CD14-positive monocyte (primary cell): ENCODE data around the gene FBXL20. TPM values are rescaled to one million over a fixed set of nuclear protein-coding genes. Genes with fewer than 3 reads are reported as not detected.
A peak's percentile ranks its signal among the peaks of the same experiment; 100 is the strongest.

Source experiments
- DNase-seq, 3 donors: peaks; one replicate each; pipeline ENCODE4 v3.0.0-alpha.2; 2011 to 2022
- H2AFZ ChIP-seq: 2 replicates; pipeline ENCODE4 v1.6.0; 2012; ENCODE audit warnings: mild to moderate bottlenecking, low read depth, low read length, inconsistent platforms; ENCODE audit not compliant: insufficient read depth, poor library complexity, severe bottlenecking
- H3K27ac ChIP-seq, 2 donors: 1 replicate in 1 of 2; 2 replicates in 1 of 2; pipeline ENCODE4 v1.5.1; 2012 to 2013; ENCODE audit warnings: low read length in 2 of 2, control low read depth in 1 of 2, inconsistent platforms in 1 of 2, low read depth in 1 of 2, mild to moderate bottlenecking in 1 of 2
- H3K27me3 ChIP-seq, 2 donors: one replicate each; pipeline versions ENCODE4 v1.6.0 to v1.6.1; 2011 to 2013; ENCODE audit warnings: low read length in 2 of 2; ENCODE audit not compliant: control insufficient read depth in 2 of 2, insufficient read depth in 2 of 2
- H3K36me3 ChIP-seq, 2 donors: replicated peaks in 1 of 2; 1 replicate in 1 of 2; 2 replicates in 1 of 2; pipeline versions ENCODE4 v1.5.1 to v1.6.1; 2012 to 2013; ENCODE audit warnings: low read length in 2 of 2, control low read depth in 1 of 2, inconsistent platforms in 1 of 2, mild to moderate bottlenecking in 1 of 2; ENCODE audit not compliant: insufficient read depth in 2 of 2, control insufficient read depth in 1 of 2
- H3K4me1 ChIP-seq, 2 donors: 1 replicate in 1 of 2; 2 replicates in 1 of 2; pipeline versions ENCODE4 v1.5.1 to v1.6.1; 2012 to 2013; ENCODE audit warnings: low read length in 2 of 2, control low read depth in 1 of 2, inconsistent platforms in 1 of 2, mild to moderate bottlenecking in 1 of 2, moderate library complexity in 1 of 2; ENCODE audit not compliant: insufficient read depth in 2 of 2, control insufficient read depth in 1 of 2
- H3K4me2 ChIP-seq: replicated peaks from 2 replicates; pipeline ENCODE3; 2012; ENCODE audit warnings: low read length, moderate library complexity, mild to moderate bottlenecking; ENCODE audit not compliant: poor library complexity, severe bottlenecking; ENCODE audit errors: extremely low read depth
- H3K4me3 ChIP-seq, 3 experiments: fragments of 200-600 bp in 1 of 3; sonication (generic) in 1 of 3; replicated peaks in 1 of 3; 1 replicate in 2 of 3; 2 replicates in 1 of 3; pipeline ENCODE4 v1.5.1; 2011 to 2013; ENCODE audit warnings: low read length in 3 of 3, mild to moderate bottlenecking in 3 of 3, control low read depth in 2 of 3, low read depth in 2 of 3, inconsistent platforms in 1 of 3, moderate library complexity in 1 of 3
- H3K79me2 ChIP-seq: 2 replicates; pipeline ENCODE4 v1.6.0; 2012; ENCODE audit warnings: mild to moderate bottlenecking, control low read depth, inconsistent platforms, low read length, moderate library complexity; ENCODE audit not compliant: insufficient read depth
- H3K9ac ChIP-seq: 2 replicates; pipeline ENCODE4 v1.6.0; 2017; ENCODE audit warnings: low read length, mild to moderate bottlenecking; ENCODE audit not compliant: insufficient read depth, poor library complexity, severe bottlenecking
- H3K9me3 ChIP-seq, 2 donors: replicated peaks in 1 of 2; 1 replicate in 1 of 2; 2 replicates in 1 of 2; pipeline versions ENCODE4 v1.5.1 to v1.6.1; 2012 to 2013; ENCODE audit warnings: low read length in 2 of 2, control low read depth in 1 of 2; ENCODE audit not compliant: control insufficient read depth in 1 of 2, insufficient read depth in 1 of 2
- H4K20me1 ChIP-seq: 2 replicates; pipeline ENCODE4 v1.6.0; 2012; ENCODE audit warnings: mild to moderate bottlenecking, low read length, control low read depth, moderate library complexity; ENCODE audit not compliant: insufficient read depth
- H3K27ac Mint-ChIP-seq, 7 donors: one replicate each; pipeline ENCODE4 v1.8.0; 2020; ENCODE audit warnings: mild to moderate bottlenecking in 7 of 7, mixed read lengths in 7 of 7, moderate library complexity in 6 of 7, inconsistent platforms in 2 of 7
- H3K27me3 Mint-ChIP-seq, 3 donors: one replicate each; pipeline ENCODE4 v1.8.0; 2021 to 2022; ENCODE audit warnings: low read depth in 3 of 3, mild to moderate bottlenecking in 3 of 3, mixed read lengths in 3 of 3, moderate library complexity in 3 of 3, inconsistent platforms in 1 of 3
- H3K36me3 Mint-ChIP-seq, 2 donors: one replicate each; pipeline ENCODE4 v1.8.0; 2020; ENCODE audit warnings: mixed read lengths in 2 of 2, inconsistent platforms in 1 of 2, mild to moderate bottlenecking in 1 of 2
- H3K4me1 Mint-ChIP-seq: one replicate; pipeline ENCODE4 v1.8.0; 2020; ENCODE audit warnings: mild to moderate bottlenecking, mixed read lengths
- H3K4me3 Mint-ChIP-seq, 2 donors: one replicate each; pipeline ENCODE4 v1.8.0; 2020; ENCODE audit warnings: mild to moderate bottlenecking in 2 of 2, mixed read lengths in 2 of 2, moderate library complexity in 1 of 2
- H3K9me3 Mint-ChIP-seq, 7 donors: one replicate each; pipeline ENCODE4 v1.8.0; 2020 to 2022; ENCODE audit warnings: mixed read lengths in 7 of 7, mild to moderate bottlenecking in 6 of 7, moderate library complexity in 6 of 7, inconsistent platforms in 2 of 7
- WGBS: methylation state at CpG from one replicate; pipeline ENCODE4 v1.1.5; 2013; ENCODE audit warnings: missing lambda C conversion rate; ENCODE audit not compliant: insufficient coverage; 5-methylcytosine and 5-hydroxymethylcytosine counted together
- intact Hi-C, 2 donors: fragments of 100-400 bp; cut with micrococcal nuclease; formaldehyde crosslinking; loops; one replicate each; pipeline versions ENCODE4 v1.15.0 to v1.15.1; 2023
- polyA plus RNA-seq, 3 donors: library from polyadenylated mRNA; depleted of rRNA in 1 of 3; unstranded in 2 of 3; stranded (reverse) in 1 of 3; fragments of 300-500 nt in 2 of 3; fragments of >200 nt in 1 of 3; fragmentation: Illumina TruSeq in 2 of 3; gene quantifications; 1 replicate in 2 of 3; 2 replicates in 1 of 3; pipeline ENCODE4 v1.2.3, GENCODE V29; 2012 to 2021
- TF ChIP-seq, protein P1 (sequence below): fragments of 200-600 bp; IDR thresholded peaks from one replicate; pipeline ENCODE4 v1.8.0; 2022; ENCODE audit warnings: antibody characterized with exemption, mild to moderate bottlenecking

FBXL20 gene
- polyA plus RNA-seq, 3 donors, result 4.0 to 7.7 (median 4.7) TPM

DNA sequence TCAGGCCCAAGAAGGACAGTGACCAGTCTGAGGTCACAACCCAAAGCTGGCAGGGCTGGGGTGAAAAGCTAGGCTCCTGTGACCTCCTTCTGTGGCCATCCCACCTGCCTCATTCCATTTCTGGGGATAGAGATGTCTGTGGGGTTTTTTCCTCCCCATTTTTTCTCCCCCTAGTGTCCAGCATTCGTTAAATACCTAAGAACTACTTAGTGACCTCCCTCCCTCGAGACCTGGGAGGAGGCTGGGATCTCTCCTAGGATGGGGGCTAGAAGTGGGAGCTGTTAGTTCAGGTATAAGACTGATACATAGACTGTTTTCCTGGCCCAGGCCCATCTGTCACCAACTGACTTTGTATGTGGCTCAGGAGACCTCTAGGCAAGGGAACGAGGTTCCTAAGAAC, 155.2 kb downstream of the FBXL20 start:
- H3K36me3 ChIP-seq, result peaks cover 0 to 1% of the 10 kb centered on the region in 2 donors
- no peaks in the 10 kb centered on the region for H4K20me1 ChIP-seq
- H3K9me3 Mint-ChIP-seq, result no peaks in the 10 kb centered on the region
- no peaks in the 10 kb centered on the region for H3K9me3 ChIP-seq
- no peaks in the 10 kb centered on the region for H3K79me2 ChIP-seq
- DNase-seq, result no peak
- no peak overlapping the region for H3K4me2 ChIP-seq
- H3K4me3 Mint-ChIP-seq, result no peak overlapping the region
- peaks cover 11% of the 10 kb centered on the region for H3K4me1 Mint-ChIP-seq
- H3K27ac Mint-ChIP-seq, result no peak overlapping the region
- H3K27me3 ChIP-seq, result no peaks in the 10 kb centered on the region
- H3K27me3 Mint-ChIP-seq, result peaks cover 0 to 11% (median 2%) of the 10 kb centered on the region in 3 donors
- intact Hi-C loops, result loop anchor here in 1 of 2 donors (10.0 kb wide), 1 partner anchor 81 kb away; the partner anchor contains the start of gene ARL5C
- 100% methylated on average over 1 of the region's 3 CpGs for WGBS
- TF ChIP-seq, protein P1, sequence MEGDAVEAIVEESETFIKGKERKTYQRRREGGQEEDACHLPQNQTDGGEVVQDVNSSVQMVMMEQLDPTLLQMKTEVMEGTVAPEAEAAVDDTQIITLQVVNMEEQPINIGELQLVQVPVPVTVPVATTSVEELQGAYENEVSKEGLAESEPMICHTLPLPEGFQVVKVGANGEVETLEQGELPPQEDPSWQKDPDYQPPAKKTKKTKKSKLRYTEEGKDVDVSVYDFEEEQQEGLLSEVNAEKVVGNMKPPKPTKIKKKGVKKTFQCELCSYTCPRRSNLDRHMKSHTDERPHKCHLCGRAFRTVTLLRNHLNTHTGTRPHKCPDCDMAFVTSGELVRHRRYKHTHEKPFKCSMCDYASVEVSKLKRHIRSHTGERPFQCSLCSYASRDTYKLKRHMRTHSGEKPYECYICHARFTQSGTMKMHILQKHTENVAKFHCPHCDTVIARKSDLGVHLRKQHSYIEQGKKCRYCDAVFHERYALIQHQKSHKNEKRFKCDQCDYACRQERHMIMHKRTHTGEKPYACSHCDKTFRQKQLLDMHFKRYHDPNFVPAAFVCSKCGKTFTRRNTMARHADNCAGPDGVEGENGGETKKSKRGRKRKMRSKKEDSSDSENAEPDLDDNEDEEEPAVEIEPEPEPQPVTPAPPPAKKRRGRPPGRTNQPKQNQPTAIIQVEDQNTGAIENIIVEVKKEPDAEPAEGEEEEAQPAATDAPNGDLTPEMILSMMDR, result no peak
- H3K27ac ChIP-seq, result no peak overlapping the region
- H3K4me1 ChIP-seq, result peaks cover 0 to 7% of the 10 kb centered on the region in 2 donors
- H3K9ac ChIP-seq, result no peak overlapping the region
- H3K4me3 ChIP-seq, result no peak overlapping the region
- H3K36me3 Mint-ChIP-seq, result peaks cover 6 to 12% of the 10 kb centered on the region in 2 donors
- no peak overlapping the region for H2AFZ ChIP-seq

DNA sequence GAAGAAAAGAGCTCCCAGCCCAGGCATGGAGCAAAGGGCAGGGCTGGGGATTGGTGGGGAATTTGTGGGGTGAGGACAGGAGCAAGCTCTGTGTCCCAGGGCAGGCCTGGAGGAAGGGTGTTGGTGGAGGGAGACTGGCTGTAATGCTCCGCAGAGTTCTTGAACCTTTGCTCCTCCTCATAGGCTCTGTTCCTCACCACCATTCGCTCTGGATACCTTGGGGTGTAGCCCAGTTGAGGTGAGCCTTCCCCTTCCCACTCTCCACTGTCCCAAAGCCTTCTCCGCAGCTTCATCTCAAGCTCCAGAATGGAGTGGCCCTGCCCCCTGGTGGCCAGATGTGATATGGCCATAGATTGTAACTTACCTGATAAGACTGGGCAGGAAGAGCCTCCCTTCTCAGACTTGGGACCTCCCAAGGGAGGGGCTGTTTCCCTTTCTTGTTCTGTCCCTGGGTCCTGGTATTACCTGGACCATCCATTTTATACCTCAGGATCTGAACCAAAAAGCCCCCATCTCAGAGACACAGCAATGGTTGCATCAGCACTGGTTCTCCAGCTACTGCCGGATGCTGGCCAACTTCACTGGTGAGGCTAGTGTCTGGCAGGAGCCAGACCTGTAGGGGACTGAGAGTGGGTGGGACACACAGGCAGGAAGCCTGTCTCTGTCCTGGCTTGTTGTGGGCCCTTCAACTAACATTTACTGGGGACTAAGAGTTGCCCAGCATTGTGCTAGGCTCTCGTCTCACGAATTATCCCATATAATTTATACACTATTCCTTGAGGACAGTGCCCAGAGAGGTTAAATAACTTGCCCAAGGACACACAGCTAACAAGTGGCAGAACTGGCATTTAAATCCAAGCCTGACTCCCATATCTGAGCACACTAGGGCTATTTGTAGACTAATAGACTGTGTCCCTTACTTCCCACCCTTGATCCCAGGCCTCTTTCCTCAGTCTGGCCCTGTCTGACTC, 156.5 kb downstream of the FBXL20 start:
- Histone ChIP-seq H3K4me1 (peaks cover 0 to 7% of the 10 kb centered on the region in 2 donors), H3K27me3 (peaks cover 0 to under 1% of the 10 kb centered on the region in 2 donors), H3K36me3 (no peaks in the 10 kb centered on the region), H3K4me2 (no peak overlapping the region), H3K9ac (no peak overlapping the region), H3K27ac (no peak overlapping the region), H3K4me3 (no peak overlapping the region), H3K9me3 (no peaks in the 10 kb centered on the region), H3K79me2 (no peaks in the 10 kb centered on the region), H4K20me1 (no peaks in the 10 kb centered on the region), H2AFZ (no peak overlapping the region)
- intact Hi-C loops, result loop anchor here in 1 of 2 donors (5.0 to 10.0 kb wide), 2 partner anchors 38 to 80 kb away; partner anchors contain the start of gene ARL5C
- peaks cover 3 to 10% (median 4%) of the 10 kb centered on the region in 3 donors for H3K27me3 Mint-ChIP-seq
- H3K36me3 Mint-ChIP-seq, result peaks cover 2 to 6% of the 10 kb centered on the region in 2 donors
- no peak overlapping the region for H3K4me3 Mint-ChIP-seq
- no peaks in the 10 kb centered on the region for H3K9me3 Mint-ChIP-seq
- DNase-seq, result peak; percentile 65 to 78 (median 73)
- TF ChIP-seq, protein P1, result peak; percentile 98
- WGBS, result 64% methylated on average over 4 of the region's 6 CpGs
- peak overlapping the region in 1 of 7 donors; percentile 10 for H3K27ac Mint-ChIP-seq
- H3K4me1 Mint-ChIP-seq, result peaks cover 11% of the 10 kb centered on the region
